Measurements from ENCODE around the gene ANKRD22. TPM values are rescaled to one million over a fixed set of nuclear protein-coding genes. Genes with fewer than 3 reads are reported as not detected.

ANKRD22 gene
- total RNA-seq, 1 donor from 2014 or later: not detected

DNA sequence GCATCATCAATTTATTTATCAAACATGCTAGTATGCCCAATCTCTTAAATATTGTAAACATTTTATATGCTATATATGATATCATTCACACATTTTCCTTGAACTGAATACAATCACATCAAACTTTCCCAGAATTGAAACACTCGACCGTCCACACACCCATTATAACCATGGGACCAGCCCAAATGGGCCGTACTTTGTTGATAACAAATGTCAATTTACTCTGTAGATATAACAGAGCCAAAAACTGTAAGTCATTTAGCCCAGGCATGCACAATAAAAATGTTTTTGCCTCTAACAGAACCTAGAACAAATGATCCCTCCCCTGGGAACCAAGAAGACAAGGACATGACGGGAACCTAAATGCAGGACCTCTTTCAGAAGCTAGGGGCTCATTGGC lies 683 bp upstream of the ANKRD22 start:
- H4K20me1 ChIP-seq (ENCODE audit: insufficient read depth, low read length): no peaks in the 10 kb centered on the region
- no peaks in the 10 kb centered on the region for H3K27me3 ChIP-seq (ENCODE audit: insufficient read depth, low read length)
- Mint-ChIP-seq H3K27ac (ENCODE audit: unreplicated experiment) (no peak overlapping the region), H3K36me3 (ENCODE audit: low read depth, unreplicated experiment) (no peaks in the 10 kb centered on the region), H3K4me1 (ENCODE audit: low read depth, unreplicated experiment) (peaks cover 3% of the 10 kb centered on the region), H3K27me3 (ENCODE audit: low read depth, unreplicated experiment) (peaks cover 4% of the 10 kb centered on the region), H3K9me3 (ENCODE audit: unreplicated experiment) (no peaks in the 10 kb centered on the region), H3K4me3 (ENCODE audit: unreplicated experiment) (no peak overlapping the region)
- DNase-seq (ENCODE audit: low read depth) (no peak), FAIRE-seq (no peak)
- no peaks in the 10 kb centered on the region for H3K36me3 ChIP-seq (ENCODE audit: insufficient read depth, low read length)
- H3K9ac ChIP-seq (ENCODE audit: low read length): no peak overlapping the region
- no peaks in the 10 kb centered on the region for H3K9me3 ChIP-seq (ENCODE audit: insufficient read depth, low read depth, low read length)
- H2AFZ ChIP-seq (ENCODE audit: low read depth, low read length): no peak overlapping the region
- H3K4me1 ChIP-seq (ENCODE audit: insufficient read depth, low read length): peaks cover 11% of the 10 kb centered on the region
- no peak overlapping the region for H3K4me3 ChIP-seq (ENCODE audit: insufficient read depth, low read depth, low read length)
- TF ChIP-seq EZH2 (IDR thresholded peaks at IDR 0.05; ENCODE audit: insufficient read depth, low read length): no peak
- TF ChIP-seq, protein P1, sequence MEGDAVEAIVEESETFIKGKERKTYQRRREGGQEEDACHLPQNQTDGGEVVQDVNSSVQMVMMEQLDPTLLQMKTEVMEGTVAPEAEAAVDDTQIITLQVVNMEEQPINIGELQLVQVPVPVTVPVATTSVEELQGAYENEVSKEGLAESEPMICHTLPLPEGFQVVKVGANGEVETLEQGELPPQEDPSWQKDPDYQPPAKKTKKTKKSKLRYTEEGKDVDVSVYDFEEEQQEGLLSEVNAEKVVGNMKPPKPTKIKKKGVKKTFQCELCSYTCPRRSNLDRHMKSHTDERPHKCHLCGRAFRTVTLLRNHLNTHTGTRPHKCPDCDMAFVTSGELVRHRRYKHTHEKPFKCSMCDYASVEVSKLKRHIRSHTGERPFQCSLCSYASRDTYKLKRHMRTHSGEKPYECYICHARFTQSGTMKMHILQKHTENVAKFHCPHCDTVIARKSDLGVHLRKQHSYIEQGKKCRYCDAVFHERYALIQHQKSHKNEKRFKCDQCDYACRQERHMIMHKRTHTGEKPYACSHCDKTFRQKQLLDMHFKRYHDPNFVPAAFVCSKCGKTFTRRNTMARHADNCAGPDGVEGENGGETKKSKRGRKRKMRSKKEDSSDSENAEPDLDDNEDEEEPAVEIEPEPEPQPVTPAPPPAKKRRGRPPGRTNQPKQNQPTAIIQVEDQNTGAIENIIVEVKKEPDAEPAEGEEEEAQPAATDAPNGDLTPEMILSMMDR (IDR thresholded peaks at IDR 0.05; ENCODE audit: insufficient read depth, low read depth, low read length): no peak
- no peaks in the 10 kb centered on the region for H3K79me2 ChIP-seq (ENCODE audit: insufficient read depth, low read length)
- H3K27ac ChIP-seq (ENCODE audit: low read depth, low read length): no peak overlapping the region
- H3K4me2 ChIP-seq (ENCODE audit: low read length): no peak overlapping the region

DNA sequence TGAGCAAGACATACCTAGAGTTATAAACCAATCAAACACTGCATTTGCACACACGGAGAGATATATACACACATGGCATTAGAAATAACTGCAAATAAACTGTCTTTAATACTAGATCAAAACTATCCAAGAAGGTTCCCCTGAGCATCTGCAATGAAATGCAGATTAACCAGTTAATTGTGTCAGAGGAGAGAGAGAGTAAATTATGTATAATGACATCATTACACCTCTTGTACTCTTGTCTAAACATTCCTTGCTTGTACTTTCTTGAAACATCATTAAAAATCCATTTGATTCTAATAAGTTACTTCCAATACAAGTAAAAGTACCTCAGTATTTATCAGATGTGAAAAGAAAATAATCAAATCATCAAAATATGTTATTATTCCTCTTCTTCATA lies 932 bp downstream of the ANKRD22 start:
- H4K20me1 ChIP-seq (ENCODE audit: insufficient read depth, low read length): no peaks in the 10 kb centered on the region
- Mint-ChIP-seq H3K27me3 (ENCODE audit: low read depth, unreplicated experiment) (peaks cover 3% of the 10 kb centered on the region), H3K4me3 (ENCODE audit: unreplicated experiment) (no peak overlapping the region), H3K36me3 (ENCODE audit: low read depth, unreplicated experiment) (no peaks in the 10 kb centered on the region), H3K9me3 (ENCODE audit: unreplicated experiment) (peaks cover 2% of the 10 kb centered on the region), H3K27ac (ENCODE audit: unreplicated experiment) (no peak overlapping the region), H3K4me1 (ENCODE audit: low read depth, unreplicated experiment) (peaks cover 3% of the 10 kb centered on the region)
- DNase-seq (ENCODE audit: low read depth): no peak
- TF ChIP-seq, protein P1 (IDR thresholded peaks at IDR 0.05; ENCODE audit: insufficient read depth, low read depth, low read length): no peak
- TF ChIP-seq EZH2 (IDR thresholded peaks at IDR 0.05; ENCODE audit: insufficient read depth, low read length): no peak
- H3K27me3 ChIP-seq (ENCODE audit: insufficient read depth, low read length): no peaks in the 10 kb centered on the region
- peaks cover 11% of the 10 kb centered on the region for H3K4me1 ChIP-seq (ENCODE audit: insufficient read depth, low read length)
- H3K9ac ChIP-seq (ENCODE audit: low read length): no peak overlapping the region
- H3K4me3 ChIP-seq (ENCODE audit: insufficient read depth, low read depth, low read length): no peak overlapping the region
- no peaks in the 10 kb centered on the region for H3K9me3 ChIP-seq (ENCODE audit: insufficient read depth, low read depth, low read length)
- no peaks in the 10 kb centered on the region for H3K36me3 ChIP-seq (ENCODE audit: insufficient read depth, low read length)
- H3K4me2 ChIP-seq (ENCODE audit: low read length): no peak overlapping the region
- H3K27ac ChIP-seq (ENCODE audit: low read depth, low read length): no peak overlapping the region
- no peaks in the 10 kb centered on the region for H3K79me2 ChIP-seq (ENCODE audit: insufficient read depth, low read length)
- FAIRE-seq: no peak
- no peak overlapping the region for H2AFZ ChIP-seq (ENCODE audit: low read depth, low read length)

- Histone ChIP-seq H3K4me1 (ENCODE audit: insufficient read depth, low read length) (peaks cover 11% of the 10 kb centered on the region), H4K20me1 (ENCODE audit: insufficient read depth, low read length) (no peaks in the 10 kb centered on the region), H3K4me2 (ENCODE audit: low read length) (peak overlapping the region; percentile 58), H3K9ac (ENCODE audit: low read length) (no peak overlapping the region), H3K36me3 (ENCODE audit: insufficient read depth, low read length) (no peaks in the 10 kb centered on the region), H3K79me2 (ENCODE audit: insufficient read depth, low read length) (no peaks in the 10 kb centered on the region), H3K27ac (ENCODE audit: low read depth, low read length) (no peak overlapping the region), H3K9me3 (ENCODE audit: insufficient read depth, low read depth, low read length) (no peaks in the 10 kb centered on the region), H3K4me3 (ENCODE audit: insufficient read depth, low read depth, low read length) (no peak overlapping the region), H3K27me3 (ENCODE audit: insufficient read depth, low read length) (no peaks in the 10 kb centered on the region), H2AFZ (ENCODE audit: low read depth, low read length) (no peak overlapping the region)
- Mint-ChIP-seq H3K9me3 (ENCODE audit: unreplicated experiment) (peaks cover 2% of the 10 kb centered on the region), H3K4me3 (ENCODE audit: unreplicated experiment) (no peak overlapping the region), H3K4me1 (ENCODE audit: low read depth, unreplicated experiment) (peaks cover 3% of the 10 kb centered on the region), H3K36me3 (ENCODE audit: low read depth, unreplicated experiment) (no peaks in the 10 kb centered on the region), H3K27me3 (ENCODE audit: low read depth, unreplicated experiment) (peaks cover 3% of the 10 kb centered on the region), H3K27ac (ENCODE audit: unreplicated experiment) (no peak overlapping the region)
- peak; percentile 26 for DNase-seq (ENCODE audit: low read depth)
- no peak for FAIRE-seq
- TF ChIP-seq, protein P1 (IDR thresholded peaks at IDR 0.05; ENCODE audit: insufficient read depth, low read depth, low read length): no peak
- TF ChIP-seq EZH2 (IDR thresholded peaks at IDR 0.05; ENCODE audit: insufficient read depth, low read length): no peak
These were observed 2.4 kb downstream of the ANKRD22 start for GRCh38 chr10:88849234-88849633.
